Keratinocyte (primary cell): Measurements from ENCODE around the gene SETDB1. TPM values are rescaled to one million over a fixed set of nuclear protein-coding genes. Genes with fewer than 3 reads are reported as not detected.
"Not testable (repeated sequence)": the region's sequence is repeated elsewhere in the genome, so short reads cannot be mapped to it uniquely, and the experiment has no call there.

Experiments
- DNase-seq: peaks from one replicate; pipeline ENCODE4 v3.0.0-alpha.2; 2011; ENCODE audit warnings: low read depth, missing footprints, low spot score
- FAIRE-seq: peaks from 2 replicates; lab custom pipeline; 2011; peaks lifted over from hg19 to GRCh38; lab: Jason Lieb, UNC
- H2AFZ ChIP-seq: 2 replicates; pipeline ENCODE4 v1.6.0; 2012; ENCODE audit warnings: low read length, control low read depth, inconsistent platforms; ENCODE audit not compliant: control insufficient read depth
- H3K27ac ChIP-seq: 2 replicates; pipeline ENCODE4 v1.5.1; 2011; ENCODE audit warnings: low read length; ENCODE audit not compliant: control insufficient read depth, insufficient read depth
- H3K27me3 ChIP-seq: 3 replicates; pipeline ENCODE4 v1.6.0; 2011; ENCODE audit warnings: low read length; ENCODE audit not compliant: control insufficient read depth, insufficient read depth; ENCODE audit errors: extremely low read depth
- H3K36me3 ChIP-seq, 2 experiments: 2 replicates in 1 of 2; 3 replicates in 1 of 2; pipeline ENCODE4 v1.5.1; 2011; ENCODE audit warnings: low read length in 2 of 2, mild to moderate bottlenecking in 1 of 2; ENCODE audit not compliant: control insufficient read depth in 2 of 2, insufficient read depth in 2 of 2; ENCODE audit errors: extremely low read depth in 1 of 2
- H3K4me1 ChIP-seq: 3 replicates; pipeline ENCODE4 v1.5.1; 2011; ENCODE audit warnings: low read length; ENCODE audit not compliant: control insufficient read depth, insufficient read depth; ENCODE audit errors: extremely low read depth
- H3K4me2 ChIP-seq: 3 replicates; pipeline ENCODE4 v1.6.0; 2011; ENCODE audit warnings: low read depth, low read length; ENCODE audit not compliant: control insufficient read depth, insufficient read depth; ENCODE audit errors: extremely low read depth
- H3K4me3 ChIP-seq, 3 experiments: fragments of 200-600 bp in 1 of 3; sonication (generic) in 1 of 3; 2 replicates in 2 of 3; 3 replicates in 1 of 3; pipeline ENCODE4 v1.5.1; 2011 to 2016; ENCODE audit warnings: low read length in 3 of 3, mild to moderate bottlenecking in 3 of 3, control low read depth in 2 of 3, inconsistent platforms in 1 of 3, low read depth in 1 of 3, mixed read lengths in 1 of 3, mixed run types in 1 of 3, moderate library complexity in 1 of 3; ENCODE audit not compliant: control insufficient read depth in 2 of 3, insufficient read depth in 2 of 3; ENCODE audit errors: extremely low read depth in 1 of 3
- H3K79me2 ChIP-seq: 2 replicates; pipeline ENCODE4 v1.6.0; 2012; ENCODE audit warnings: low read length; ENCODE audit not compliant: control insufficient read depth, insufficient read depth
- H3K9ac ChIP-seq: 3 replicates; pipeline ENCODE4 v1.6.0; 2011; ENCODE audit warnings: low read length; ENCODE audit not compliant: control insufficient read depth, insufficient read depth; ENCODE audit errors: extremely low read depth
- H3K9me1 ChIP-seq: 3 replicates; pipeline ENCODE4 v1.6.0; 2011; ENCODE audit warnings: low read length; ENCODE audit not compliant: control insufficient read depth, insufficient read depth; ENCODE audit errors: extremely low read depth
- H3K9me3 ChIP-seq: 2 replicates; pipeline ENCODE4 v1.5.1; 2012; ENCODE audit warnings: low read depth, low read length; ENCODE audit not compliant: control insufficient read depth
- H4K20me1 ChIP-seq: 3 replicates; pipeline ENCODE4 v1.6.0; 2011; ENCODE audit warnings: low read length; ENCODE audit not compliant: control insufficient read depth, insufficient read depth; ENCODE audit errors: extremely low read depth
- EZH2 ChIP-seq: IDR thresholded peaks from one replicate; pipeline ENCODE4 v1.6.1; 2012; ENCODE audit warnings: inconsistent platforms, mild to moderate bottlenecking, low read length, moderate library complexity
- dilution Hi-C: fragments of 300-500 bp; cut with MboI; formaldehyde crosslinking; loops from one replicate; pipeline ENCODE4 v1.7.0; 2020; ENCODE audit warnings: low sequenced_read_pairs; ENCODE audit not compliant: extremely low pct_ligation_motif_present
- polyA plus RNA-seq, 5 experiments: library from polyadenylated mRNA; depleted of rRNA in 3 of 5; stranded (reverse) in 3 of 5; stranded (forward) in 1 of 5; unstranded in 1 of 5; fragments of >200 nt; gene quantifications; 1 replicate in 1 of 5; 2 replicates in 3 of 5; 3 replicates in 1 of 5; pipeline versions ENCODE4 v1.2.1 to v1.2.3, GENCODE V29; 2011 to 2012; ENCODE audit warnings: missing spikeins in 2 of 5, low read depth in 1 of 5, low replicate concordance in 1 of 5
- TF ChIP-seq, protein P1 (sequence below), 3 experiments: IDR thresholded peaks in 1 of 3; conservative IDR thresholded peaks in 1 of 3; optimal IDR thresholded peaks in 1 of 3; 2 replicates in 2 of 3; 3 replicates in 1 of 3; pipeline versions ENCODE3 to v1.5.1; 2011; ENCODE audit warnings: low read length in 3 of 3, mild to moderate bottlenecking in 3 of 3, moderate library complexity in 2 of 3, control low read depth in 1 of 3, inconsistent platforms in 1 of 3; ENCODE audit not compliant: insufficient read depth in 2 of 3; ENCODE audit errors: extremely low read depth in 1 of 3

Gene SETDB1
- polyA plus RNA-seq, 1 donor (not counting 4 experiments of a cell fraction or from before 2014, with no cell fraction given) = 31.3 TPM

DNA sequence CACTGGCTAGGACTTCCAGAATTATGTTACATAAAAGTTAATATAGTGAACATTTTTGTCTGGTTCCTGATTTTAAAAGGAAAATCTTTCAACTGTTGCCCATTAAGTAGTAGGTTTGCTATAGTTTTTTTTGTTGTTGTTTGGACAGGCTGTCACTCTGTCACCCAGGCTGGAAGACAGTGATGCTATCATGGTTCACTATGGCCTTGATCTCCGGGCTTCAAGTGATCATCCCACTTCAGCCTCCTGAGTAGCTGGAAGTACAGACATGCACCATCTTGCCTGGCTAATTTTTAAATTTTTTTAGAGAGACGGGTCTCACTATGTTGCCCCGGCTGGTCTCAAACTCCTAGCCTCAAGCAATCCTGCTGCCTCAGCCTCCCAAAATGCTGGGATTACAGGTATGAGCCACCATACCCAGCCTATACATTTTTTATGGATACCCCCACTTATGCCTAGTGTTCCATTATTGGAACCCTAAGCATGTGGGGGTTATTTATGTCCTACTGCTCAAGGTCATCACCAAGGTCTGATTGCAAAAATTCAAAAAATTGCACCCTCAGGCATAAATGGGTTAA is 32.7 kb upstream of the SETDB1 start:
- no peak overlapping the region for H3K4me3 ChIP-seq
- no peaks in the 10 kb centered on the region for H3K36me3 ChIP-seq
- no peak overlapping the region for H3K27ac ChIP-seq
- H3K9me1 ChIP-seq = no peaks in the 10 kb centered on the region
- no peak overlapping the region for H3K9ac ChIP-seq
- dilution Hi-C loops = no loop called here
- no peak for FAIRE-seq
- no peaks in the 10 kb centered on the region for H3K79me2 ChIP-seq
- no peak for DNase-seq
- TF ChIP-seq, protein P1, sequence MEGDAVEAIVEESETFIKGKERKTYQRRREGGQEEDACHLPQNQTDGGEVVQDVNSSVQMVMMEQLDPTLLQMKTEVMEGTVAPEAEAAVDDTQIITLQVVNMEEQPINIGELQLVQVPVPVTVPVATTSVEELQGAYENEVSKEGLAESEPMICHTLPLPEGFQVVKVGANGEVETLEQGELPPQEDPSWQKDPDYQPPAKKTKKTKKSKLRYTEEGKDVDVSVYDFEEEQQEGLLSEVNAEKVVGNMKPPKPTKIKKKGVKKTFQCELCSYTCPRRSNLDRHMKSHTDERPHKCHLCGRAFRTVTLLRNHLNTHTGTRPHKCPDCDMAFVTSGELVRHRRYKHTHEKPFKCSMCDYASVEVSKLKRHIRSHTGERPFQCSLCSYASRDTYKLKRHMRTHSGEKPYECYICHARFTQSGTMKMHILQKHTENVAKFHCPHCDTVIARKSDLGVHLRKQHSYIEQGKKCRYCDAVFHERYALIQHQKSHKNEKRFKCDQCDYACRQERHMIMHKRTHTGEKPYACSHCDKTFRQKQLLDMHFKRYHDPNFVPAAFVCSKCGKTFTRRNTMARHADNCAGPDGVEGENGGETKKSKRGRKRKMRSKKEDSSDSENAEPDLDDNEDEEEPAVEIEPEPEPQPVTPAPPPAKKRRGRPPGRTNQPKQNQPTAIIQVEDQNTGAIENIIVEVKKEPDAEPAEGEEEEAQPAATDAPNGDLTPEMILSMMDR (optimal IDR thresholded peaks at IDR 0.05 in 1 of 3, IDR thresholded peaks at IDR 0.05 in 1 of 3, conservative IDR thresholded peaks at IDR 0.05 in 1 of 3; ENCODE audit: extremely low read depth in 1 of 3, insufficient read depth in 2 of 3, low read length in 3 of 3) = no peak
- TF ChIP-seq EZH2 = no peak
- no peak overlapping the region for H2AFZ ChIP-seq
- H4K20me1 ChIP-seq = no peaks in the 10 kb centered on the region
- H3K27me3 ChIP-seq = peaks cover 5% of the 10 kb centered on the region
- no peaks in the 10 kb centered on the region for H3K9me3 ChIP-seq
- H3K4me1 ChIP-seq = no peaks in the 10 kb centered on the region
- no peak overlapping the region for H3K4me2 ChIP-seq

DNA sequence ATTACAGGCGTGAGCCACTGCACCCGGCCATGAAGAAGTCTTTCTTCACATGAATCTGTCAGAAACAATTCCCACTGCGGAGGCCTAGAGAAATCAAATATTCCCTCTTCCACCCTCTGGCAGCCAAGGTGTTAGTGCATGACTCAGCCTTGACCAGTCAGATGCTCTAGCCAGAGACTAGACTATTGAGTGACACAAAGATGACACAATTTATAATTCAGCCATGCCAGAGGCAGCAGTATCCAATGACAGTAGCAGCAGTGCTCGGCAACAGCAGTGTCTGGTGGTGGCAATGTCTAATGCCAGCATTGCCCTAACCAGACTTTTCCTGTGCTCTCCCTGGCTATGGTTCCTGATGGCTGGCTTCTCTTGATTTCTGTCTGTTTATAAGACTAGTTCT is 30.5 kb upstream of the SETDB1 start:
- no peaks in the 10 kb centered on the region for H4K20me1 ChIP-seq
- H3K79me2 ChIP-seq = no peaks in the 10 kb centered on the region
- H2AFZ ChIP-seq = no peak overlapping the region
- peaks cover 5% of the 10 kb centered on the region for H3K27me3 ChIP-seq
- DNase-seq (no peak), FAIRE-seq (no peak)
- dilution Hi-C loops = no loop called here
- H3K4me2 ChIP-seq = no peak overlapping the region
- H3K9me1 ChIP-seq = no peaks in the 10 kb centered on the region
- no peak overlapping the region for H3K9ac ChIP-seq
- no peak overlapping the region for H3K27ac ChIP-seq
- no peak overlapping the region for H3K4me3 ChIP-seq
- H3K4me1 ChIP-seq = no peaks in the 10 kb centered on the region
- no peaks in the 10 kb centered on the region for H3K36me3 ChIP-seq
- no peaks in the 10 kb centered on the region for H3K9me3 ChIP-seq
- TF ChIP-seq, protein P1 (optimal IDR thresholded peaks at IDR 0.05 in 1 of 3, IDR thresholded peaks at IDR 0.05 in 1 of 3, conservative IDR thresholded peaks at IDR 0.05 in 1 of 3; ENCODE audit: extremely low read depth in 1 of 3, insufficient read depth in 2 of 3, low read length in 3 of 3) = no peak
- no peak for TF ChIP-seq EZH2

GRCh38 chr1:150899795-150900194 is 26.4 kb upstream of the SETDB1 start:
- H3K4me1 ChIP-seq, H3K4me3 ChIP-seq, H3K27ac ChIP-seq, H3K9me1 ChIP-seq, H3K79me2 ChIP-seq, DNase-seq, dilution Hi-C loops, H3K27me3 ChIP-seq, FAIRE-seq, H3K9ac ChIP-seq, H4K20me1 ChIP-seq, H3K9me3 ChIP-seq, H3K36me3 ChIP-seq, H3K4me2 ChIP-seq, H2AFZ ChIP-seq: not testable (repeated sequence)
